Neuronal stem cell (in vitro differentiated cells): Measurements from ENCODE around the gene ZNF593.
A peak's percentile ranks its signal among the peaks of the same experiment; 100 is the strongest.

Source experiments
- DNase-seq: peaks from one replicate; pipeline ENCODE4 v3.0.0-alpha.2; 2013; ENCODE audit warnings: low spot score
- H2AFZ ChIP-seq: one replicate; pipeline ENCODE4 v1.6.1; 2013; ENCODE audit warnings: mild to moderate bottlenecking, low read length, inconsistent platforms
- H2AK5ac ChIP-seq: 2 replicates; pipeline ENCODE4 v1.6.1; 2013; ENCODE audit warnings: low read depth, mild to moderate bottlenecking, inconsistent platforms, low read length, moderate library complexity, mixed read lengths
- H2BK120ac ChIP-seq: 2 replicates; pipeline ENCODE4 v1.6.1; 2013; ENCODE audit warnings: low read depth, mild to moderate bottlenecking, inconsistent platforms, low read length, moderate library complexity, mixed read lengths
- H2BK12ac ChIP-seq: one replicate; pipeline ENCODE4 v1.6.1; 2013; ENCODE audit warnings: low read length, inconsistent platforms
- H2BK15ac ChIP-seq: 2 replicates; pipeline ENCODE4 v1.6.1; 2013; ENCODE audit warnings: mild to moderate bottlenecking, low read length, inconsistent platforms, mixed read lengths
- H2BK5ac ChIP-seq: one replicate; pipeline ENCODE4 v1.6.1; 2013; ENCODE audit warnings: inconsistent platforms, mild to moderate bottlenecking, low read length, moderate library complexity
- H3K14ac ChIP-seq: one replicate; pipeline ENCODE4 v1.6.1; 2013; ENCODE audit warnings: low read length, inconsistent platforms
- H3K18ac ChIP-seq: 2 replicates; pipeline ENCODE4 v1.6.1; 2013; ENCODE audit warnings: low read length, inconsistent platforms
- H3K23ac ChIP-seq: 2 replicates; pipeline ENCODE4 v1.6.1; 2013; ENCODE audit warnings: low read depth, mild to moderate bottlenecking, mixed read lengths, low read length, inconsistent platforms; ENCODE audit not compliant: poor library complexity
- H3K27ac ChIP-seq: replicated peaks from 3 replicates; pipeline ENCODE4 v1.5.1; 2013; ENCODE audit warnings: low read length, inconsistent platforms
- H3K27me3 ChIP-seq, 3 experiments: 2 replicates each; pipeline ENCODE4 v1.6.1; 2013; ENCODE audit warnings: low read length in 3 of 3, mild to moderate bottlenecking in 2 of 3, inconsistent platforms in 1 of 3, low read depth in 1 of 3, mixed read lengths in 1 of 3, moderate library complexity in 1 of 3; ENCODE audit not compliant: control insufficient read depth in 3 of 3, insufficient read depth in 3 of 3
- H3K36me3 ChIP-seq, 2 donors: replicated peaks in 1 of 2; 2 replicates each; pipeline ENCODE4 v1.6.1; 2013; ENCODE audit warnings: low read length in 2 of 2; ENCODE audit not compliant: control insufficient read depth in 2 of 2, insufficient read depth in 2 of 2
- H3K4ac ChIP-seq: 2 replicates; pipeline ENCODE4 v1.6.1; 2013; ENCODE audit warnings: inconsistent platforms, mild to moderate bottlenecking, low read length, moderate library complexity
- H3K4me1 ChIP-seq, 2 donors: 1 replicate in 1 of 2; 2 replicates in 1 of 2; pipeline ENCODE4 v1.6.1; 2013; ENCODE audit warnings: low read length in 2 of 2, low read depth in 1 of 2; ENCODE audit not compliant: control insufficient read depth in 2 of 2, insufficient read depth in 1 of 2
- H3K4me2 ChIP-seq: one replicate; pipeline ENCODE4 v1.6.1; 2013; ENCODE audit warnings: mild to moderate bottlenecking, low read length, inconsistent platforms; ENCODE audit not compliant: insufficient read depth, poor library complexity, severe bottlenecking
- H3K4me3 ChIP-seq, 2 donors: 2 replicates each; pipeline ENCODE4 v1.5.1; 2013; ENCODE audit warnings: low read length in 2 of 2, mild to moderate bottlenecking in 2 of 2, inconsistent platforms in 1 of 2, moderate library complexity in 1 of 2
- H3K79me1 ChIP-seq: one replicate; pipeline ENCODE4 v1.6.1; 2013; ENCODE audit warnings: low read depth, mild to moderate bottlenecking, inconsistent platforms, low read length, moderate library complexity
- H3K9ac ChIP-seq: one replicate; pipeline ENCODE4 v1.6.1; 2013; ENCODE audit warnings: mild to moderate bottlenecking, low read depth, low read length, inconsistent platforms; ENCODE audit not compliant: poor library complexity
- H3K9me3 ChIP-seq, 2 donors: replicated peaks in 1 of 2; 2 replicates each; pipeline versions ENCODE3 to v1.6.1; 2013; ENCODE audit warnings: low read length in 2 of 2, mild to moderate bottlenecking in 2 of 2, inconsistent platforms in 1 of 2, low read depth in 1 of 2, mixed read lengths in 1 of 2, moderate library complexity in 1 of 2; ENCODE audit not compliant: control insufficient read depth in 2 of 2, insufficient read depth in 1 of 2
- H4K8ac ChIP-seq: one replicate; pipeline ENCODE4 v1.6.1; 2013; ENCODE audit warnings: low read depth, mild to moderate bottlenecking, inconsistent platforms, low read length, moderate library complexity
- H4K91ac ChIP-seq: one replicate; pipeline ENCODE4 v1.6.1; 2013; ENCODE audit warnings: low read length, low read depth, mild to moderate bottlenecking, inconsistent platforms; ENCODE audit not compliant: poor library complexity
- WGBS, 2 donors: extraction: QIAGEN DNeasy Blood & Tissue Kit; methylation state at CpG; one replicate each; pipeline ENCODE4 v1.1.7; 2013; ENCODE audit warnings: missing lambda C conversion rate in 2 of 2, mixed read lengths in 1 of 2; ENCODE audit not compliant: insufficient read length in 2 of 2, insufficient replicate concordance in 1 of 2; ENCODE audit errors: extremely low coverage in 2 of 2; 5-methylcytosine and 5-hydroxymethylcytosine counted together

Gene ZNF593

DNA sequence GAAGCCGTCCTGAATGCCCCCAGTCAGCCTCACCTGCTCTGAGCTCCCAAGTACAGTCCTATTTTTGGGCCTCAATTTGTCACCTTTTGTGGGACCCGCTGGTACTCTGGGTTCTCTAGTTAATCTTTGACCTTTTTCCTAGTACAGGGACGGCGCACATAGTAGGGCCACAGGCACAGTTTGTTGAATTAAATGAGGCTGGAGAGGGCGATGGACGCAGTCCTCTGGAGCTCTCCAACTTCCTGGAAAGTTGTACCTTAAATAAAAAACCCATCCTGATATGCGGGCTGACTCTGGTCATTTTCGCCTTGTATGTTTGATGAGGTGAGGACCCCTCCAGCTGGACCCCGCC lies 6.0 kb upstream of the ZNF593 start:
- Histone ChIP-seq H2AFZ (peak overlapping the region; percentile 95), H2BK15ac (peak overlapping the region; percentile 84), H2BK5ac (no peak overlapping the region), H3K36me3 (no peaks in the 10 kb centered on the region), H4K91ac (no peak overlapping the region), H3K79me1 (no peaks in the 10 kb centered on the region), H2AK5ac (no peak overlapping the region), H3K4ac (no peak overlapping the region), H3K18ac (peak overlapping the region; percentile 89), H3K14ac (no peak overlapping the region), H3K23ac (no peak overlapping the region), H4K8ac (no peak overlapping the region), H3K27ac (no peak overlapping the region), H3K4me3 (peak overlapping the region in 1 of 2 donors; percentile 27), H3K9ac (no peak overlapping the region), H3K4me2 (peak overlapping the region; percentile 65), H3K4me1 (peaks cover 29 to 42% of the 10 kb centered on the region in 2 donors), H3K27me3 (peaks cover 3 to 26% (median 3%) of the 10 kb centered on the region in 3 experiments), H3K9me3 (no peaks in the 10 kb centered on the region), H2BK12ac (peak overlapping the region; percentile 65), H2BK120ac (no peak overlapping the region)
- WGBS, 2 donors = no CpG with 5 or more reads among the region's 9 CpGs
- DNase-seq = no peak

DNA sequence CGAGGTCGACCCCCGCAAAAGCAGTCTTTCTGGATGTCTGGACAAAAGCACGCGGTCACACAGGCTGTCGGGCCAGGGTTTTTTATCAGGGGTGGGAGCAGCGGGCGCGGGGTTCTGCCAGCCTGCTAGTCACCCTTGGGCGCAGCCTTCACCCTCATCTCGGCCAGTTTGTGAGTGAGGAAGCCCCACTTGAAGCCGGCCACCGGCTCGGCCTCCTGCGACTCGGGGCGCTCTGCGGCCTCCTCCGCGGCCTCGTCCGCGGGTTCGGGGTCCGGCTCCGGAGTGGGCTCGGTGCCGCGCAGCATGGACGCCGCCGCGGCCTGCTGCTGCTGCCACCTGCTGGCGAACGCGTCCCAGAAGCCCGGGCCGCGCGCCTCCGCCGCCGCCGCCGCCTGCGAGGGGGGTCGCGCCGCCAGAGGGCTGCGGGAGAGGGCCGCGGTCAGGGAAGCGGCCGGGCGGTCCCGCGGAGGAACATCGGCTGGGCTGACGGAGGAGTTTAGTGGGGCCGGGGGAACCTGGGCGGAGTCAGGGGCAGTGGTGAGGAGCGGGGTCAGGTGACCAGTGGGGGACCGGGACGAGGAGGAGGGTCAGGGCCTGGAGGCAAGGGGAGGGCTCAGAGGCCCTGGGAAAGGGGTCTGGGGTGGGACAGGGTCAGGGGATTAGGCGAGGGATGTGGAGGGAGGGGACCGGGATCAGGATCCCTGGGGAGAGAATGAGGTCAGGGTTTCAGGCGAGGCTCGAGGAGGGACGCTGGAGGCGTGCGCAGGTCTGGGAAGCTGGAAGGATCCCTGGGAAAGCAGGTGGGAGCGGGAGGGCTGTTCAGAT lies 5.5 kb upstream of the ZNF593 start:
- peak overlapping the region; percentile 94 for H3K23ac ChIP-seq
- H3K9ac ChIP-seq = peak overlapping the region; percentile 75
- H2AK5ac ChIP-seq = peak overlapping the region; percentile 96
- H2AFZ ChIP-seq = peak overlapping the region; percentile 95
- no peaks in the 10 kb centered on the region for H3K36me3 ChIP-seq
- no peaks in the 10 kb centered on the region for H3K79me1 ChIP-seq
- peak overlapping the region; percentile 69 for H2BK12ac ChIP-seq
- H4K8ac ChIP-seq = no peak overlapping the region
- H4K91ac ChIP-seq = peak overlapping the region; percentile 69
- peak overlapping the region; percentile 86 for H3K27ac ChIP-seq
- DNase-seq = peak; percentile 80
- peak overlapping the region; percentile 70 for H2BK120ac ChIP-seq
- peak overlapping the region; percentile 96 for H2BK5ac ChIP-seq
- peak overlapping the region; percentile 50 for H3K14ac ChIP-seq
- peak overlapping the region; percentile 35 to 71 for H3K4me3 ChIP-seq
- no peak overlapping the region for H3K4ac ChIP-seq
- peak overlapping the region; percentile 65 for H3K4me2 ChIP-seq
- H3K18ac ChIP-seq = peak overlapping the region; percentile 89
- H3K4me1 ChIP-seq = peaks cover 29 to 42% of the 10 kb centered on the region in 2 donors
- H3K9me3 ChIP-seq = no peaks in the 10 kb centered on the region
- H3K27me3 ChIP-seq = peaks cover 3 to 26% (median 3%) of the 10 kb centered on the region in 3 experiments
- peak overlapping the region; percentile 97 for H2BK15ac ChIP-seq
- no CpG with 5 or more reads among the region's 72 CpGs for WGBS, 2 donors

DNA sequence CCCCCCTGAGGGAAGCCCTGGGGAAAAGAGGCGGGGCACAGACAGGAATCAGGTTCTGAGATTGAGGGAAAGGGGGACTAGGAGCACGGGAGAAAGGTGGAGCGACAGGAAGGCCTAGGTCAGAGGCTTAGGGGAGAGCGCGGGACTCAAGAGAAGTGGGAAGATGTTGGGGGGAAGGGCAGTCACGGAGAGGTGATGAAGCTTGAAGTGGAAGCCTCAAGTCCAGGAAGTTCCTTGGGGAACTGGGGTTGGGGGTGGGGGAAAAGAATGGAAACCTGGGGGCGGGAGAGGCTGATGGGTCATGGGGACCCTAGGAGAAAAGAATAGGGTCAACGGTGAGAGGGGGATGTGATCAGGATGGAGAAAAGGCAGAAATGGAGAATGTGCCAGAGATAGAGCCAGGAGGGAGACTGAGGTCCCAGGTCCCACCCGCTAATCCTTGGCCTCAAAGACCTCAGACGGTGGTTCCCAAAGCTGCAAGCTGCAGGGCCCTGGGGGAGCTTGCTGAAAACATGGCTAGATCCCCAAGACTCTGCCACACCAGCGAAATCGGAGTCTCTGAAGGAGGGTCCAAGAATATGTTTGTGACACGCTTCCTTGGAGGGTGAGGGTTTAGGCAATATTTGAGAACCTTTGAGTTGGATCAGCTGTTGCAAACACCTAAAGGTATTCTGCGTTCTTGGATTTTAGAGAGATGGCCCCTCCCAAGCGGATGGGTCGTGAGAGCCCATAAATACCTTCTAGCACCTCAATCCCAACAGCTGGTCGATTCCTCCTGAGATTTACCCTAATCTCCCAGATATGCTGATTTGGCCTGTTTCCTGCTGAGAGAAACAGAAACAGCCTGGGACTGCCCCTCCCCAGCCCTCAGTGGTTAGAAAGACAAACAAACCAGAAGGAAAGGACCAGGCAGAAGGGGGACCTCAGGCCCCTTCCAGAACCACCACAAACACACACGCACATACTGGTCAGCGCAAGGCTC lies 4.6 kb upstream of the ZNF593 start:
- Histone ChIP-seq H2AFZ (peak overlapping the region; percentile 95), H3K4me2 (peak overlapping the region; percentile 65), H3K79me1 (peaks cover 3% of the 10 kb centered on the region), H3K4ac (no peak overlapping the region), H2AK5ac (peak overlapping the region; percentile 96), H3K23ac (peak overlapping the region; percentile 62), H3K36me3 (no peaks in the 10 kb centered on the region), H2BK120ac (peak overlapping the region; percentile 70), H3K18ac (peak overlapping the region; percentile 89), H3K9ac (no peak overlapping the region), H3K9me3 (no peaks in the 10 kb centered on the region), H3K4me3 (peak overlapping the region in 1 of 2 donors; percentile 71), H2BK5ac (peak overlapping the region; percentile 96), H3K27ac (peak overlapping the region; percentile 86), H3K27me3 (peaks cover 3 to 26% (median 3%) of the 10 kb centered on the region in 3 experiments), H4K8ac (no peak overlapping the region), H3K4me1 (peaks cover 27 to 41% of the 10 kb centered on the region in 2 donors), H3K14ac (peak overlapping the region; percentile 50), H4K91ac (peak overlapping the region; percentile 69), H2BK15ac (peak overlapping the region; percentile 97), H2BK12ac (peak overlapping the region; percentile 16)
- no peak for DNase-seq
- WGBS, 2 donors = no CpG with 5 or more reads among the region's 19 CpGs
